GM12875 (cell line): ENCODE data around the gene SIRT5.

Experiments
- H3K4me3 ChIP-seq: one replicate; pipeline ENCODE4 v1.5.1; 2011; ENCODE audit warnings: low read depth, low read length, control low read depth
- TF ChIP-seq, protein P1 (sequence below): IDR thresholded peaks from 2 replicates; pipeline ENCODE4 v1.5.1; 2011; ENCODE audit warnings: low read depth, mild to moderate bottlenecking, control low read depth, inconsistent platforms, low read length, moderate library complexity, borderline replicate concordance; ENCODE audit not compliant: insufficient read depth

The SIRT5 gene

DNA sequence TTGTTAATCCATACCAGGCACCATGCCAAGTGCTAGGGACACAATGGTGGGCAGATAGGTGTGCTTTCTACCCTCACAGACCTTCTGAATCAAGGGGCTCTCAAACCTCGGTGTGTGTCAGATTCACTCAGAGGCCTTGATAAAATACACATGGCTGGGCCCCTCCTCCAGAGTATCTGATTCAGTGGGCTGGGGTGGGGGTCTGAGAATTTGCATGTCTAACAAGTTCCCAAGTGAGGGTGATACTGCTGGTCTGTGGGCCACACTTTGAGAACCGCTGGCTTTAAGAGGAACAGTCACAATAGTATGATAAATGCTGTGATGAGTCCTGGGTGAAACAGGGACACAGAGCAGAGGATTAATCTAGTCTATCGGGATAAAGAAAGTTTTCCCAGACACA is 35.8 kb upstream of the SIRT5 start:
- TF ChIP-seq, protein P1, sequence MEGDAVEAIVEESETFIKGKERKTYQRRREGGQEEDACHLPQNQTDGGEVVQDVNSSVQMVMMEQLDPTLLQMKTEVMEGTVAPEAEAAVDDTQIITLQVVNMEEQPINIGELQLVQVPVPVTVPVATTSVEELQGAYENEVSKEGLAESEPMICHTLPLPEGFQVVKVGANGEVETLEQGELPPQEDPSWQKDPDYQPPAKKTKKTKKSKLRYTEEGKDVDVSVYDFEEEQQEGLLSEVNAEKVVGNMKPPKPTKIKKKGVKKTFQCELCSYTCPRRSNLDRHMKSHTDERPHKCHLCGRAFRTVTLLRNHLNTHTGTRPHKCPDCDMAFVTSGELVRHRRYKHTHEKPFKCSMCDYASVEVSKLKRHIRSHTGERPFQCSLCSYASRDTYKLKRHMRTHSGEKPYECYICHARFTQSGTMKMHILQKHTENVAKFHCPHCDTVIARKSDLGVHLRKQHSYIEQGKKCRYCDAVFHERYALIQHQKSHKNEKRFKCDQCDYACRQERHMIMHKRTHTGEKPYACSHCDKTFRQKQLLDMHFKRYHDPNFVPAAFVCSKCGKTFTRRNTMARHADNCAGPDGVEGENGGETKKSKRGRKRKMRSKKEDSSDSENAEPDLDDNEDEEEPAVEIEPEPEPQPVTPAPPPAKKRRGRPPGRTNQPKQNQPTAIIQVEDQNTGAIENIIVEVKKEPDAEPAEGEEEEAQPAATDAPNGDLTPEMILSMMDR, result no peak
- no peak overlapping the region for H3K4me3 ChIP-seq

GRCh38 chr6:13539572-13539971 is 34.8 kb upstream of the SIRT5 start:
- no peak overlapping the region for H3K4me3 ChIP-seq
- TF ChIP-seq, protein P1, result no peak

DNA sequence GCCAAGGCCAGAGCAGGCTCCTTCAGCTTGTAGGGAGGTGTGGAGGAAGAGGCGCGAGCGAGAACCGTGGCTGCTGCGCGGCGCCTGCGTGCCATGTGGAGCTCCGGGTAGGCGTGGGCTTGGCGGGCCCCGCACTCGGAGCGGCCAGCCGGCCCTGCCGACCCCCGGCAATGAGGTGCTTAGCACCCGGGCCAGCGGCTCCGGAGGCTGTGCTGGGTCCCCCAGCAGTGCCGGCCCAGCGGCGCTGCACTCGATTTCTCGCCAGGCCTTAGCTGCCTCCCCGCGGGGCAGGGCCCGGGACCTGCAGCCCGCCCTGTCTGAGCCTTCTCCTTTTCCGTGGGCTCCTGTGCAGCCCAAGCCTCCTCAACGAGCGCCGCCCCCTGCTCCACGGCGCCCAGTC is 32.9 kb upstream of the SIRT5 start:
- no peak overlapping the region for H3K4me3 ChIP-seq
- TF ChIP-seq, protein P1, result no peak

DNA sequence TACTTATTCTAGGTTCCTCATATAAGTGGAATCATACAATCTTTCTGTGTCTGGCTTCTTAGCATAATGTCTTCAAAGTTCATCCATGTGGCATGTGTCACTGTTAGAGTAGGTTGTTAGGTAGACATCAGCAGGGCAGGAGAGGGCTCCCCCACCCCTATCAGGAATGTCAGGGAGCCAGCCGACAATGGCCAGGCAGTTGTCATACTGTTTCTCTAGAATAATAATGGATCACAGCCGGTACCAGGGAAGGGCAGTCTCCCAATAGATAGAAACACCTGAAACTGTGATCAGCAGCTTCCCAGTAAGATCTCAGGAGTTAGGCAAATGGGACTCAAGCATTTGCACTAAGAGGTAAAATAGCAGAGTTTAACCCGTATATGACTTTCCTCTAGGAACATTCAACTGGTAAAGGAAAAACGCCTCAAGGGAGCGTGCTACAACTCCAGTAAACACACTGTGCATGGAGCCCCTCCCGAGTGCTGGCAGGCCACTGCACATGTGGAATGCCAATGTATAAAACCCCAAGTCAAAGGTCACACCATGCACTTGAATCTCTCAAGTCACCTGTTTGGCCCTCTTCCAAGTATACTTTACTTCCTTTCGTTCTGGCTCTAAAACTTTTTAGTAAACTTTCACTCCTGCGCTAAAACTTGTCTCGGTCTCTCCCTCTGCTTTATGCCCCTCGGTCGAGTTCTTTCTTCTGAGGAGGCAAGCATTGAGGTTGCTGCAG is 29.8 kb upstream of the SIRT5 start:
- TF ChIP-seq, protein P1, result no peak
- no peak overlapping the region for H3K4me3 ChIP-seq

GRCh38 chr6:13545885-13546284 is 28.5 kb upstream of the SIRT5 start:
- no peak overlapping the region for H3K4me3 ChIP-seq
- TF ChIP-seq, protein P1, result no peak

- no peak overlapping the region for H3K4me3 ChIP-seq
- TF ChIP-seq, protein P1, result no peak
These were observed 25.7 kb upstream of the SIRT5 start for GRCh38 chr6:13548500-13549210.

- H3K4me3 ChIP-seq, result no peak overlapping the region
- TF ChIP-seq, protein P1, result no peak
These were observed 23.7 kb upstream of the SIRT5 start for GRCh38 chr6:13550656-13551055.
